Hematopoietic multipotent progenitor cell treated with erythropoietin and hydrocortisone succinate and interleukin-3 and kit ligand, for 15 days (in vitro differentiated cells): Measurements from ENCODE around the gene ATP13A3.

ENCODE experiments used
- DNase-seq: peaks from one replicate; pipeline ENCODE4 v3.0.0-alpha.2; 2015; ENCODE audit warnings: low spot score

ATP13A3 gene

GRCh38 chr3:194392576-194392975 is 94.2 kb downstream of the ATP13A3 start:
- no peak for DNase-seq

GRCh38 chr3:194390835-194391234 is 96.0 kb downstream of the ATP13A3 start:
- no peak for DNase-seq

GRCh38 chr3:194389269-194389668 is 97.5 kb downstream of the ATP13A3 start:
- no peak for DNase-seq

GRCh38 chr3:194387926-194388418 is 98.8 kb downstream of the ATP13A3 start:
- DNase-seq: no peak

- no peak for DNase-seq
These were observed 99.5 kb downstream of the ATP13A3 start for GRCh38 chr3:194387276-194387675.

- no peak for DNase-seq
These were observed 100.2 kb downstream of the ATP13A3 start for GRCh38 chr3:194386648-194387047.

GRCh38 chr3:194386066-194386465 is 100.7 kb downstream of the ATP13A3 start:
- DNase-seq: no peak

- DNase-seq: no peak
These were observed 102.2 kb downstream of the ATP13A3 start for GRCh38 chr3:194384569-194385001.

GRCh38 chr3:194384156-194384555 is 102.6 kb downstream of the ATP13A3 start:
- DNase-seq: no peak

- DNase-seq: no peak
These were observed 103.4 kb downstream of the ATP13A3 start for GRCh38 chr3:194383276-194383940.

- no peak for DNase-seq
These were observed 103.9 kb downstream of the ATP13A3 start for GRCh38 chr3:194382892-194383223.

GRCh38 chr3:194382196-194382891 is 104.5 kb downstream of the ATP13A3 start:
- no peak for DNase-seq

- no peak for DNase-seq
These were observed 105.3 kb downstream of the ATP13A3 start for GRCh38 chr3:194381460-194381875.

- DNase-seq: no peak
These were observed 106.5 kb downstream of the ATP13A3 start for GRCh38 chr3:194380326-194380725.

- DNase-seq: no peak
These were observed 107.2 kb downstream of the ATP13A3 start for GRCh38 chr3:194379651-194380050.

- DNase-seq: no peak
These were observed 107.6 kb downstream of the ATP13A3 start for GRCh38 chr3:194379231-194379630.

GRCh38 chr3:194377708-194378107 is 109.1 kb downstream of the ATP13A3 start:
- DNase-seq: no peak

- DNase-seq: no peak
These were observed 110.6 kb downstream of the ATP13A3 start for GRCh38 chr3:194376241-194376560.

GRCh38 chr3:194375473-194376240 is 111.1 kb downstream of the ATP13A3 start:
- DNase-seq: no peak

GRCh38 chr3:194374935-194375334 is 111.9 kb downstream of the ATP13A3 start:
- DNase-seq: no peak

GRCh38 chr3:194373899-194374298 is 112.9 kb downstream of the ATP13A3 start:
- DNase-seq: no peak

- no peak for DNase-seq
These were observed 113.8 kb downstream of the ATP13A3 start for GRCh38 chr3:194373028-194373427.

- no peak for DNase-seq
These were observed 116.0 kb downstream of the ATP13A3 start for GRCh38 chr3:194370753-194371152.
